Kidney (tissue), 14 donors: ENCODE measurements around the gene FAM13B. TPM values are rescaled to one million over a fixed set of nuclear protein-coding genes. Genes with fewer than 3 reads are reported as not detected.

Experiments used
- DNase-seq, 5 donors: peaks; one replicate each; pipeline ENCODE4 v3.0.0-alpha.2; 2013 to 2020
- FAIRE-seq: peaks from 2 replicates; lab custom pipeline; 2012; peaks lifted over from hg19 to GRCh38; lab: Jason Lieb, UNC
- H3K27ac ChIP-seq, 2 donors: one replicate each; pipeline ENCODE4 v1.7.0; 2013; ENCODE audit warnings: low read depth in 2 of 2, low read length in 2 of 2, inconsistent platforms in 1 of 2
- H3K27me3 ChIP-seq: one replicate; pipeline ENCODE4 v1.7.1; 2013; ENCODE audit warnings: low read length, inconsistent platforms; ENCODE audit not compliant: control insufficient read depth, insufficient read depth
- H3K36me3 ChIP-seq, 3 donors: one replicate each; pipeline versions ENCODE4 v1.7.0 to v1.7.1; 2013; ENCODE audit warnings: low read length in 3 of 3, control low read depth in 1 of 3, inconsistent platforms in 1 of 3; ENCODE audit not compliant: insufficient read depth in 3 of 3, control insufficient read depth in 2 of 3
- H3K4me1 ChIP-seq, 3 donors: one replicate each; pipeline versions ENCODE4 v1.7.0 to v1.7.1; 2013; ENCODE audit warnings: low read length in 3 of 3, inconsistent platforms in 1 of 3, low read depth in 1 of 3; ENCODE audit not compliant: control insufficient read depth in 2 of 3, insufficient read depth in 2 of 3
- H3K4me3 ChIP-seq, 3 donors: one replicate each; pipeline versions ENCODE4 v1.7.0 to v1.8.1; 2013; ENCODE audit warnings: low read length in 3 of 3, control low read depth in 1 of 3, inconsistent platforms in 1 of 3
- H3K9ac ChIP-seq, 3 donors: one replicate each; pipeline versions ENCODE4 v1.7.0 to v1.7.1; 2013; ENCODE audit warnings: low read length in 3 of 3, control low read depth in 1 of 3, inconsistent platforms in 1 of 3
- H3K9me3 ChIP-seq, 3 donors: one replicate each; pipeline versions ENCODE4 v1.7.0 to v1.7.1; 2013; ENCODE audit warnings: low read length in 3 of 3, control low read depth in 1 of 3, inconsistent platforms in 1 of 3; ENCODE audit not compliant: control insufficient read depth in 2 of 3, insufficient read depth in 1 of 3
- intact Hi-C: fragments of 100-400 bp; cut with DNase I; formaldehyde crosslinking; loops from one replicate; pipeline ENCODE4 v1.11.1; 2022
- polyA plus RNA-seq: library from polyadenylated mRNA; stranded (reverse); fragments of 350-450 nt; fragmentation: Illumina TruSeq; extraction: RNeasy Lipid Tissue Mini Kit (QIAGEN cat#74804); gene quantifications from one replicate; pipeline ENCODE4 v1.2.3, GENCODE V29; 2014; ENCODE audit warnings: low read depth, low replicate concordance; ENCODE audit not compliant: insufficient read depth
- total RNA-seq: library from RNA; stranded (reverse); fragmentation: NEBNext Ultra II Directional; extraction: Animal tissue kit (Norgen Biotek cat#: 25700); gene quantifications from one replicate; pipeline ENCODE4 v1.2.1, GENCODE V29; 2021
- TF ChIP-seq, protein P1 (sequence below): IDR thresholded peaks from 3 replicates; pipeline ENCODE4 v1.5.1; 2012; ENCODE audit warnings: mild to moderate bottlenecking, moderate library complexity, borderline replicate concordance; ENCODE audit not compliant: insufficient read depth; ENCODE audit errors: extremely low read depth
- donor health status: control.
- donor health status: control.
- donor health status: control.
- donor health status: control.
- donor health status: control.
- donor health status: DM: yes; HTN: yes; CAD: no.
- donor health status: Normal renal cell carcinoma (clear cell type).

Gene FAM13B
- total and polyA plus RNA-seq, 2 donors from 2014 or later: 7.6 to 41.8 TPM

DNA sequence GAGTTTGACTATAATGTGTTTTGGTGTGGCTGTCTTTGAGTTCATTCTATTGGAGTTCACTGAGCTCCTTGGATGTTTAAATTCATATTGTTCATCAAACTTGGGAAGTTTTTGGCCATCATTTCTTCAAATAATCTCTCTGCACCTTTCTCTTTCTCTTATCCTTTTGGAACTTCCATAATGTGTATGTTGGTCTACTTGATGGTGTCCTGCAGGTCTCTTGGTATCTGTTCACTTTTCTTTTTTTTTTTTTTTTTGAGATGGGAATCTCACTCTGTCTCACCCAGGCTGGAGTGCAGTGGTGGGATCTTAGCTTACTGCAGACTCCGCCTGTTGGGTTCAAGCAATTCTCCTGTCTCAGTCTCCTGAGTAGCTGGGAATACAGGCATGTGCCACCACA is 116.0 kb downstream of the FAM13B start:
- TF ChIP-seq, protein P1, sequence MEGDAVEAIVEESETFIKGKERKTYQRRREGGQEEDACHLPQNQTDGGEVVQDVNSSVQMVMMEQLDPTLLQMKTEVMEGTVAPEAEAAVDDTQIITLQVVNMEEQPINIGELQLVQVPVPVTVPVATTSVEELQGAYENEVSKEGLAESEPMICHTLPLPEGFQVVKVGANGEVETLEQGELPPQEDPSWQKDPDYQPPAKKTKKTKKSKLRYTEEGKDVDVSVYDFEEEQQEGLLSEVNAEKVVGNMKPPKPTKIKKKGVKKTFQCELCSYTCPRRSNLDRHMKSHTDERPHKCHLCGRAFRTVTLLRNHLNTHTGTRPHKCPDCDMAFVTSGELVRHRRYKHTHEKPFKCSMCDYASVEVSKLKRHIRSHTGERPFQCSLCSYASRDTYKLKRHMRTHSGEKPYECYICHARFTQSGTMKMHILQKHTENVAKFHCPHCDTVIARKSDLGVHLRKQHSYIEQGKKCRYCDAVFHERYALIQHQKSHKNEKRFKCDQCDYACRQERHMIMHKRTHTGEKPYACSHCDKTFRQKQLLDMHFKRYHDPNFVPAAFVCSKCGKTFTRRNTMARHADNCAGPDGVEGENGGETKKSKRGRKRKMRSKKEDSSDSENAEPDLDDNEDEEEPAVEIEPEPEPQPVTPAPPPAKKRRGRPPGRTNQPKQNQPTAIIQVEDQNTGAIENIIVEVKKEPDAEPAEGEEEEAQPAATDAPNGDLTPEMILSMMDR: no peak
- no peaks in the 10 kb centered on the region for H3K4me1 ChIP-seq
- FAIRE-seq: no peak

DNA sequence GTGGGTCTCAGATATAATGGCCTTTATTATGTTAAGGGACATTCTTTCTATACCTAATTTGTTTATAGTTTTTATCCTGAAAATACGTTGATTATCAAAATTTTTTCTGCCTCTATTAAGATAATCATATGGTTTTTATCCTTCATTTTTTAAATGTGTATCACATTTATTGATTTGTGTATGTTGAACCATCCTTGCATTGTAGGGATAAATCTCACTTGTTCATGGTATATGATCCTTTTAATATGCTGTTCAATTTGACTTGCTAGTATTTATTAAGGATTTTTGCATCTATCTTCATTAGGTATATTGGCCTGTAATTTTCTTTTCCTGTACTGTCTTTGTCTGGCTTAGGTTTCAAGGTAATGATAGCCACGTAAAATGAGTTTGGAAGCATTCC is 118.1 kb downstream of the FAM13B start:
- FAIRE-seq (no peak), DNase-seq (no peak)
- H3K9me3 ChIP-seq: peaks cover 0 to 2% (median 1%) of the 10 kb centered on the region in 3 donors
- no peaks in the 10 kb centered on the region for H3K36me3 ChIP-seq
- no peak overlapping the region for H3K9ac ChIP-seq
- H3K27me3 ChIP-seq: no peaks in the 10 kb centered on the region
- no peaks in the 10 kb centered on the region for H3K4me1 ChIP-seq
- H3K4me3 ChIP-seq: no peak overlapping the region
- intact Hi-C loops: no loop called here
- TF ChIP-seq, protein P1: no peak
- no peak overlapping the region for H3K27ac ChIP-seq

More for the DNA sequence above, 116.0 kb downstream of the FAM13B start:
- intact Hi-C loops: no loop called here
- H3K9ac ChIP-seq: no peak overlapping the region
- DNase-seq: no peak
- H3K9me3 ChIP-seq: peaks cover 0 to 2% (median 1%) of the 10 kb centered on the region in 3 donors
- H3K36me3 ChIP-seq: no peaks in the 10 kb centered on the region
- no peak overlapping the region for H3K4me3 ChIP-seq
- H3K27me3 ChIP-seq: no peaks in the 10 kb centered on the region
- H3K27ac ChIP-seq: no peak overlapping the region

DNA sequence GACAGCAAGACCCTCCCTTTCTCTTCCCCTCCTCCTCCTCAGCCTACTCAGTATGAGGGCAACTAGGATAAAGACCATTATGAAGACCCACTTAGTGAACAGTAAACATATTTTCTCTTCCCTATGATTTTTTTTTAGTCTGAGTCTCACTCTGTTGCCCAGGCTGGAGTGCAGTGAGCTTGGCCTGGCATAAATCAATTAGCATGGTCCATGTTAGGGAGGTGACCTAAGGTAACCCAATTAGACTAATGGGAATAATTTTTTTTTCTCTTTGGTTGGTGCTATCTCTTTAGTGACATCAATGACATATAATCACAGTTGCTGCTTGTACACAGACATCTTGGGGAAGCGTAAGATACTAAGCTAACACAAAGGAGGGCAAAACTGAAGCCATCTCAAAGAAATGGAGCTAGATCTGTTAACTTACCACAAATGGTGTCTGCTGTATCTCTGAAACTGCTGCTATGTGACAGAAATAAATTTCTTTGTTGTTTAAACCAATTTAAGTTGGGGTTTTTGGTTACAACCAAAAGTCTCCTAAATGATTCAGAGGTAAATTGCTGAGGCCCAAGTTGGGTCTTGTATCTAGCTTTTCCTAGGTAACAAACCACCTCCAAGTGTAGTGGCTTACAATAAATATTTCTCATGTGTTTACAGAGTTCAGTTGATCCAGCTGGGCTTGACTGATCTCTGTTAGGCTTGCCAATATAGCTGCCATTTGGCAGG is 130.3 kb downstream of the FAM13B start:
- DNase-seq: no peak
- H3K4me1 ChIP-seq: no peaks in the 10 kb centered on the region
- no peak overlapping the region for H3K27ac ChIP-seq
- no peaks in the 10 kb centered on the region for H3K36me3 ChIP-seq
- H3K9ac ChIP-seq: no peak overlapping the region
- H3K27me3 ChIP-seq: no peaks in the 10 kb centered on the region
- TF ChIP-seq, protein P1: no peak
- H3K4me3 ChIP-seq: no peak overlapping the region
- H3K9me3 ChIP-seq: no peaks in the 10 kb centered on the region
- FAIRE-seq: no peak
- intact Hi-C loops: no loop called here
